ENCODE measurements around the gene TSC22D2. TPM values are rescaled to one million over a fixed set of nuclear protein-coding genes. Genes with fewer than 3 reads are reported as not detected.

TSC22D2 gene
- total and polyA plus RNA-seq, 2 donors (not counting 3 experiments of a cell fraction or from before 2014, with no cell fraction given), result 7.6 to 43.9 TPM

- Histone ChIP-seq H3K4me3 (replicated peaks in 1 of 3; ENCODE audit: insufficient read depth in 1 of 3, low read depth in 1 of 3, low read length in 3 of 3) (peak overlapping the region; percentile 51 to 81 (median 80)), H3K9me3 (replicated peaks; ENCODE audit: control insufficient read depth, insufficient read depth, low read length) (no peaks in the 10 kb centered on the region), H3K9ac (replicated peaks; ENCODE audit: extremely low read depth, insufficient read depth, low read length) (peak overlapping the region; percentile 96), H3K4me2 (ENCODE audit: insufficient read depth, low read length) (peak overlapping the region; percentile 96), H4K20me1 (replicated peaks; ENCODE audit: control insufficient read depth, extremely low read depth, insufficient read depth, low read length) (peaks cover 9% of the 10 kb centered on the region), H3K9me1 (replicated peaks; ENCODE audit: control insufficient read depth, extremely low read depth, insufficient read depth, low read length) (no peaks in the 10 kb centered on the region), H2AFZ (ENCODE audit: low read depth, low read length) (peak overlapping the region; percentile 41), H3K79me2 (ENCODE audit: control insufficient read depth, insufficient read depth, low read length) (peaks cover 39% of the 10 kb centered on the region), H3K27ac (ENCODE audit: insufficient read depth, low read depth, low read length) (peak overlapping the region; percentile 100), H3K36me3 (ENCODE audit: control insufficient read depth in 2 of 2, extremely low read depth in 1 of 2, insufficient read depth in 2 of 2, low read length in 2 of 2) (peaks cover 0 to under 1% of the 10 kb centered on the region in 2 experiments), H3K4me1 (ENCODE audit: control insufficient read depth, extremely low read depth, insufficient read depth, low read length) (peaks cover 9% of the 10 kb centered on the region), H3K27me3 (ENCODE audit: control insufficient read depth in 2 of 2, insufficient read depth in 2 of 2, low read length in 2 of 2) (no peaks in the 10 kb centered on the region)
- dilution Hi-C loops (cut with MboI; ENCODE audit: extremely low pct_ligation_motif_present, low sequenced_read_pairs), result loop anchor here (25.0 kb wide), 1 partner anchor 171 kb away; no protein-coding TSS in a partner anchor
- intact Hi-C loops (cut with micrococcal nuclease), result loop anchor here (1.0 to 5.0 kb wide), 11 partner anchors 19 to 440 kb away; partner anchors contain the start of genes EIF2A, SELENOT and SERP1
- BruUV-seq (replicated peaks), result no TSS peak
- no peak for TF ChIP-seq MAX (IDR thresholded peaks at IDR 0.05; ENCODE audit: insufficient read depth, insufficient read length)
- TF ChIP-seq CTCF (IDR thresholded peaks at IDR 0.05; ENCODE audit: extremely low read depth in 1 of 2, insufficient read depth in 1 of 2, low read depth in 1 of 2, low read length in 2 of 2), result no peak
- no peak for TF ChIP-seq EZH2 (IDR thresholded peaks at IDR 0.05; ENCODE audit: borderline replicate concordance, low read depth, low read length, severe bottlenecking)
- no peak for TF ChIP-seq POLR2AphosphoS5 (IDR thresholded peaks at IDR 0.05; ENCODE audit: insufficient read depth, low read depth, low read length)
- TF ChIP-seq MYC (IDR thresholded peaks at IDR 0.05; ENCODE audit: low read depth, low read length), result no peak
- TF ChIP-seq POLR2A (IDR thresholded peaks at IDR 0.05; ENCODE audit: low read depth, low read length), result no peak
- TF ChIP-seq JUN (IDR thresholded peaks at IDR 0.05; ENCODE audit: borderline replicate concordance, insufficient read depth, insufficient read length, low read depth), result no peak
- no peak for TF ChIP-seq FOS (IDR thresholded peaks at IDR 0.05; ENCODE audit: borderline replicate concordance, insufficient read depth, low read length)
- no peak for TF ChIP-seq GATA2 (IDR thresholded peaks at IDR 0.05; ENCODE audit: insufficient read depth, insufficient read length, low read depth, low read length)
- ChIA-PET CTCF (interaction anchor here (0.8 to 10.0 kb wide), 11 partner anchors 11 to 182 kb away, joined by 3 to 219 read pairs (median 9); no protein-coding TSS in a partner anchor), POLR2A (interaction anchor here (1.3 to 2.8 kb wide), 4 partner anchors 62 to 181 kb away, joined by 3 to 20 read pairs (median 8); no protein-coding TSS in a partner anchor)
- FAIRE-seq (no peak), DNase-seq (ENCODE audit: low read depth, low spot score) (no peak)
These were observed 284 bp upstream of the TSC22D2 start for GRCh38 chr3:150407808-150408220.

All from endothelial cell of umbilical vein (primary cell).